NT2/D1 (cell line): ENCODE measurements around the gene ANTXR1.

ENCODE experiments used
- SUZ12 ChIP-seq: IDR thresholded peaks from 2 replicates; pipeline ENCODE4 v1.6.1; 2011; ENCODE audit not compliant: insufficient read length, insufficient read depth; ENCODE audit errors: extremely low read depth
- YY1 ChIP-seq: IDR thresholded peaks from 2 replicates; pipeline ENCODE4 v1.6.1; 2011; ENCODE audit not compliant: insufficient read length, insufficient read depth

- no peak for TF ChIP-seq SUZ12
- TF ChIP-seq YY1 = no peak
Measured at GRCh38 chr2:68968221-68968620, 44.8 kb upstream of the ANTXR1 start.
